Neural cell (in vitro differentiated cells): ENCODE results near the gene PPP2R2B. TPM values are rescaled to one million over a fixed set of nuclear protein-coding genes. Genes with fewer than 3 reads are reported as not detected.

ENCODE experiments used
- H2AFZ ChIP-seq: fragments of 200-600, 300-800 bp; sonication (generic), shearing (Covaris generic); 2 replicates; pipeline ENCODE4 v1.6.0; 2014; ENCODE audit warnings: low read depth, mild to moderate bottlenecking, antibody characterized with exemption, low read length, moderate library complexity
- H3F3A ChIP-seq: fragments of 200-600 bp; shearing (Covaris generic); 2 replicates; pipeline ENCODE4 v1.6.1; 2016; ENCODE audit warnings: mild to moderate bottlenecking, moderate library complexity, mixed read lengths, antibody characterized with exemption, low read length; ENCODE audit not compliant: insufficient read depth, poor library complexity, severe bottlenecking
- H3K27ac ChIP-seq: fragments of 200-600, 300-800 bp; sonication (generic), shearing (Covaris generic); 2 replicates; pipeline ENCODE4 v1.5.1; 2014; ENCODE audit warnings: mild to moderate bottlenecking, low read length, moderate library complexity
- H3K27me3 ChIP-seq: fragments of 300-800, 200-600 bp; sonication (generic), shearing (Covaris generic); 2 replicates; pipeline ENCODE4 v1.6.0; 2014; ENCODE audit warnings: mild to moderate bottlenecking, low read depth, low read length, moderate library complexity; ENCODE audit not compliant: insufficient read depth
- H3K36me3 ChIP-seq: fragments of 300-800, 200-600 bp; sonication (generic), shearing (Covaris generic); 2 replicates; pipeline ENCODE4 v1.5.1; 2014; ENCODE audit warnings: mild to moderate bottlenecking, antibody characterized with exemption, low read length, moderate library complexity; ENCODE audit not compliant: insufficient read depth
- H3K4me2 ChIP-seq: fragments of 300-800, 200-600 bp; sonication (generic), shearing (Covaris generic); 2 replicates; pipeline ENCODE4 v1.6.0; 2014; ENCODE audit warnings: mild to moderate bottlenecking, low read length
- H3K4me3 ChIP-seq: fragments of 300-800, 200-600 bp; sonication (generic), shearing (Covaris generic); 2 replicates; pipeline ENCODE4 v1.5.1; 2014; ENCODE audit warnings: mild to moderate bottlenecking, low read length, moderate library complexity
- H3K79me2 ChIP-seq: fragments of 200-600 bp; shearing (Covaris generic); replicated peaks from 2 replicates; pipeline ENCODE4 v1.6.0; 2014; ENCODE audit warnings: mild to moderate bottlenecking, low read length, moderate library complexity; ENCODE audit not compliant: insufficient read depth
- H3K9ac ChIP-seq: fragments of 300-800, 200-600 bp; sonication (generic), shearing (Covaris generic); 2 replicates; pipeline ENCODE4 v1.6.1; 2016; ENCODE audit warnings: mild to moderate bottlenecking, low read length, mixed read lengths
- H3K9me2 ChIP-seq: fragments of 200-600 bp; shearing (Covaris generic); 2 replicates; pipeline ENCODE4 v1.6.1; 2016; ENCODE audit warnings: mild to moderate bottlenecking, low read length, mixed read lengths; ENCODE audit not compliant: insufficient read depth
- H3K9me3 ChIP-seq: fragments of 200-600, 300-800 bp; sonication (generic), shearing (Covaris generic); 2 replicates; pipeline ENCODE4 v1.6.1; 2016; ENCODE audit warnings: mild to moderate bottlenecking, mixed run types, low read length, moderate library complexity, mixed read lengths
- H4K20me1 ChIP-seq: fragments of 200-600 bp; shearing (Covaris generic); 2 replicates; pipeline ENCODE4 v1.6.1; 2016; ENCODE audit warnings: mild to moderate bottlenecking, mixed run types; ENCODE audit not compliant: insufficient read depth
- EP300 ChIP-seq: fragments of 450-650 bp; conservative IDR thresholded peaks from 2 replicates; pipeline ENCODE4 v1.6.1; 2014; ENCODE audit warnings: antibody characterized with exemption, mild to moderate bottlenecking, moderate library complexity; ENCODE audit not compliant: poor library complexity, severe bottlenecking
- EZH2 ChIP-seq: fragments of 200-600, 300-800 bp; shearing (Covaris generic), sonication (generic); IDR thresholded peaks from 2 replicates; pipeline ENCODE4 v1.6.1; 2014; ENCODE audit warnings: antibody characterized with exemption, low read length, borderline replicate concordance, mild to moderate bottlenecking; ENCODE audit not compliant: insufficient read depth, poor library complexity, severe bottlenecking
- MXI1 ChIP-seq: fragments of 450-650 bp; conservative IDR thresholded peaks from 2 replicates; pipeline ENCODE4 v1.6.1; 2014; ENCODE audit warnings: antibody characterized with exemption, mild to moderate bottlenecking; ENCODE audit not compliant: poor library complexity, severe bottlenecking
- POLR2AphosphoS5 ChIP-seq: IDR thresholded peaks from 2 replicates; pipeline ENCODE4 v1.6.1; 2012
- RAD21 ChIP-seq: fragments of 450-650 bp; conservative IDR thresholded peaks from 2 replicates; pipeline ENCODE4 v1.6.1; 2014; ENCODE audit warnings: antibody characterized with exemption, mild to moderate bottlenecking, moderate library complexity
- REST ChIP-seq: IDR thresholded peaks from 2 replicates; pipeline ENCODE4 v1.6.1; 2012; ENCODE audit warnings: borderline replicate concordance
- SMC3 ChIP-seq: fragments of 450-650 bp; conservative IDR thresholded peaks from 2 replicates; pipeline ENCODE4 v1.6.1; 2014; ENCODE audit warnings: antibody characterized with exemption, mild to moderate bottlenecking, moderate library complexity; ENCODE audit not compliant: poor library complexity
- TAF1 ChIP-seq: IDR thresholded peaks from 2 replicates; pipeline ENCODE4 v1.6.1; 2012; ENCODE audit warnings: low read depth
- polyA plus RNA-seq: library from polyadenylated mRNA; depleted of rRNA; stranded (reverse); fragments of >200 nt; gene quantifications from 2 replicates; pipeline ENCODE4 v1.2.3, GENCODE V29; 2014
- TF ChIP-seq, protein P1 (sequence below): fragments of 450-650 bp; IDR thresholded peaks from 2 replicates; pipeline ENCODE4 v1.5.1; 2014; ENCODE audit warnings: antibody characterized with exemption, mild to moderate bottlenecking, moderate library complexity; ENCODE audit not compliant: poor library complexity, severe bottlenecking

The PPP2R2B gene
- polyA plus RNA-seq, 1 donor from 2014 or later: 250 TPM

DNA sequence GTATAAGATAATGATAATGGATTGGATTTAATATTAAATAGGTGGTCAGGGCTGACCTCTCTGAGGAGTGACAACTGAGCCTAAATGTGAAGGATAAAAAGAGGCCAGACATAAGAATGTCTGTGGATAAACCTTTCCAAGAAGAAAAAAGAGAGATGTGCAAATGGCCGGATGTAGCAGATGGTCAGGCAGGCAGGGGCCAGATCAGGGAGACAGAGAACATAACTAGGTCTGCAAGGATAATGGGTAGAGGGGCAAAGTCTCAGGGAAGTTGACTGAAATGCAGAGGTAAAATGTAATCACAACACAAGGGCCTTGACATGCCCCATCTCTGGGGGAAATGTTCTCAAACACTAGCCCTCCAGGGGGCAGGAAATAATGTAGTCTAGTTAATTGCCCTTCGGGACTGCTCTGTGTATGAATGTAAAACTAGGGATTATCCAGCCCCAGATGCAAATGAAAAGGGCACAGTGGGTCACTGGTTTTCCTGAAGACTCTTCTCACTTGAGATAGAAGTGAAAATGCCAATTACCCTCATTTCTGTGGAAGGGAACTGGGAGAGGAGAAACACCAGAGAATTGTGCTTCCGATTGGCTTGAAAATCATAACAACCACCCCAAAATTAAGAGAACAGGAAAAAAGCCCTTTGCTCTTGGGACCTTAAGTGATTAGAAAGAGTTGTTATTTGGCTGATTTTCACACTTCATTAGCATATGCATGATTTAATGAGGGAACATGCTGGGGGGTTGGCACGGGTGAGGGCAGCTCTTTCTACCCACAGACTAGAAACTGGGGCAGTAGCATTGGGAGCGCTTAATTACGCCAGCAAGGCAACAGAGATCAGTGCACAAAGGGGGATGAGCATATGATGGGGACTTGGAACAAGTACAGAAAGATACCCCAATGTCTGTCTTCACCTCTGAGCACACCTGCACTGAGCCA is 88.6 kb downstream of the PPP2R2B start:
- Histone ChIP-seq H3K4me2 (no peak overlapping the region), H3K27me3 (no peaks in the 10 kb centered on the region), H2AFZ (no peak overlapping the region), H4K20me1 (no peaks in the 10 kb centered on the region), H3F3A (no peaks in the 10 kb centered on the region), H3K9me2 (no peaks in the 10 kb centered on the region), H3K9ac (no peak overlapping the region), H3K27ac (no peak overlapping the region), H3K79me2 (peaks cover 8% of the 10 kb centered on the region), H3K4me3 (no peak overlapping the region), H3K36me3 (no peaks in the 10 kb centered on the region), H3K9me3 (no peaks in the 10 kb centered on the region)
- TF ChIP-seq, protein P1, sequence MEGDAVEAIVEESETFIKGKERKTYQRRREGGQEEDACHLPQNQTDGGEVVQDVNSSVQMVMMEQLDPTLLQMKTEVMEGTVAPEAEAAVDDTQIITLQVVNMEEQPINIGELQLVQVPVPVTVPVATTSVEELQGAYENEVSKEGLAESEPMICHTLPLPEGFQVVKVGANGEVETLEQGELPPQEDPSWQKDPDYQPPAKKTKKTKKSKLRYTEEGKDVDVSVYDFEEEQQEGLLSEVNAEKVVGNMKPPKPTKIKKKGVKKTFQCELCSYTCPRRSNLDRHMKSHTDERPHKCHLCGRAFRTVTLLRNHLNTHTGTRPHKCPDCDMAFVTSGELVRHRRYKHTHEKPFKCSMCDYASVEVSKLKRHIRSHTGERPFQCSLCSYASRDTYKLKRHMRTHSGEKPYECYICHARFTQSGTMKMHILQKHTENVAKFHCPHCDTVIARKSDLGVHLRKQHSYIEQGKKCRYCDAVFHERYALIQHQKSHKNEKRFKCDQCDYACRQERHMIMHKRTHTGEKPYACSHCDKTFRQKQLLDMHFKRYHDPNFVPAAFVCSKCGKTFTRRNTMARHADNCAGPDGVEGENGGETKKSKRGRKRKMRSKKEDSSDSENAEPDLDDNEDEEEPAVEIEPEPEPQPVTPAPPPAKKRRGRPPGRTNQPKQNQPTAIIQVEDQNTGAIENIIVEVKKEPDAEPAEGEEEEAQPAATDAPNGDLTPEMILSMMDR: no peak
- TF ChIP-seq POLR2AphosphoS5 (no peak), EP300 (no peak), REST (no peak), SMC3 (no peak), RAD21 (no peak), EZH2 (no peak), TAF1 (no peak), MXI1 (no peak)

DNA sequence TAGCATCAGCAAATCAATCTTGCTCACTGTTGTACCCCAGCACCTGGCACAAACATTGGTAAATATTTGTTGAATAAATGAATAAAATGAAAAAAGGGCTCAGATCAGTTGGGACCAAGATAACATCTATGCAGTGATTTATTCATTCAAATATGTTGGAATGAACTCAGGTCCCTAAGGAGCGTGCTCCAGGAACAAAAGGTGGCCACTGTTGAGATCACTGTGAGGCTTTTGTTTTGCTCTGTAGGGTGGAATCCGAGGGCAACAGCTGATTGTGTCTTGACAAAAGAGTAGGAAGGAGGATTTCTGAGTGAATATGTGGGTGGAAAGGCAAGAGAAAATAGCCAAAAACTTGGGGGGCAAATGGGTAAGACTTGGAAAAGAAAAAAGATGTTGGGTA is 89.7 kb downstream of the PPP2R2B start:
- Histone ChIP-seq H3K4me2 (no peak overlapping the region), H3K27me3 (no peaks in the 10 kb centered on the region), H3K27ac (no peak overlapping the region), H3K79me2 (peaks cover 6% of the 10 kb centered on the region), H3K4me3 (no peak overlapping the region), H3K9me2 (no peaks in the 10 kb centered on the region), H3F3A (no peaks in the 10 kb centered on the region), H3K9ac (no peak overlapping the region), H2AFZ (no peak overlapping the region), H4K20me1 (no peaks in the 10 kb centered on the region), H3K36me3 (no peaks in the 10 kb centered on the region), H3K9me3 (no peaks in the 10 kb centered on the region)
- TF ChIP-seq RAD21 (no peak), TAF1 (no peak), EZH2 (no peak), MXI1 (no peak), REST (no peak)
